HG03354 (cell line): ENCODE measurements around the gene LZTS3.
"Not testable (repeated sequence)": the region's sequence is repeated elsewhere in the genome, so short reads cannot be mapped to it uniquely, and the experiment has no call there.

Experiments used
- ATAC-seq: cut with Tn5 transposase; IDR thresholded peaks from one replicate; pipeline ENCODE4 v1.9.1; 2021; ENCODE audit warnings: mild to moderate bottlenecking; ENCODE audit not compliant: unreplicated experiment, poor library complexity, severe bottlenecking

LZTS3 gene

GRCh38 chr20:3193806-3194616 lies 20.7 kb upstream of the LZTS3 start:
- ATAC-seq, result no peak

- no peak for ATAC-seq
These were observed 19.1 kb upstream of the LZTS3 start for GRCh38 chr20:3192226-3193015.

- no peak for ATAC-seq
These were observed 17.3 kb upstream of the LZTS3 start for GRCh38 chr20:3190681-3191111.

- ATAC-seq, result no peak
These were observed 16.3 kb upstream of the LZTS3 start for GRCh38 chr20:3189561-3190131.

- ATAC-seq, result no peak
These were observed 15.6 kb upstream of the LZTS3 start for GRCh38 chr20:3188823-3189413.

- not testable (repeated sequence) for ATAC-seq
These were observed 14.5 kb upstream of the LZTS3 start for GRCh38 chr20:3187861-3188260.

- ATAC-seq, result no peak
These were observed 10.7 kb upstream of the LZTS3 start for GRCh38 chr20:3183896-3184612.

- not testable (repeated sequence) for ATAC-seq
These were observed 9.1 kb upstream of the LZTS3 start for GRCh38 chr20:3182429-3182828.

- no peak for ATAC-seq
These were observed 7.9 kb upstream of the LZTS3 start for GRCh38 chr20:3181270-3181669.

- no peak for ATAC-seq
These were observed 7.0 kb upstream of the LZTS3 start for GRCh38 chr20:3180319-3180718.

- no peak for ATAC-seq
These were observed 4.6 kb upstream of the LZTS3 start for GRCh38 chr20:3177746-3178485.

- no peak for ATAC-seq
These were observed 1.9 kb upstream of the LZTS3 start for GRCh38 chr20:3175270-3175669.

- no peak for ATAC-seq
These were observed 1.3 kb upstream of the LZTS3 start for GRCh38 chr20:3174442-3175261.

GRCh38 chr20:3173610-3174441 lies 477 bp upstream of the LZTS3 start:
- peak; percentile 86 for ATAC-seq

- ATAC-seq, result no peak
These were observed 1.0 kb downstream of the LZTS3 start for GRCh38 chr20:3172126-3172932.

GRCh38 chr20:3171391-3172125 lies 1.8 kb downstream of the LZTS3 start:
- ATAC-seq, result no peak
